ENCODE measurements around the gene MIPOL1. TPM values are rescaled to one million over a fixed set of nuclear protein-coding genes. Genes with fewer than 3 reads are reported as not detected.

Gene MIPOL1
- total and polyA plus RNA-seq, 2 of the 13 experiments (the other 11 are each of a cell fraction or from before 2014, with no cell fraction given): 8.6 to 34.2 TPM

DNA sequence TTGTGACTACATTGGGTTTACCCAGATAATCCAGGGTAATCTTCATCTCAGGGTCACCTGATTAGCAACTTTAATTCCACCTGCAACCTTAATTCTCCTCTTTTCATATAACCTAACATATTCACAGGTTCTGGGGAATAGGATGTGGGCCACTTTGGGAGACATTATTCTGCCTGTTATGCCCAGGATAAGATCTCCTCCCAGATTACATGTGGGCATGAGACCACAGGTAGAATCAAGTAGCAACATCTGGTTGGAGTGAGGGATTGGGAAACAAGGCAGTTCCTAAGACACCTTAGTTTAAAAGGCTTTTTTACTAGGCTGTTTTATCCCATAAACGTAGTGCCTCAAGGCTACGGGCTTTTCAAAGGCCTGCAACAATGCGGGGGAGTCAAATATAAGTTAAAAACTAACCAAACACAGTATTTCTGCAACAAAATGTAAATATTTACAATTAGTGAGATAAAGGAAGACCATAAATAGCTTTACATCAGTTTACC is 215.8 kb downstream of the MIPOL1 start (continued):
- TF ChIP-seq, protein P1, sequence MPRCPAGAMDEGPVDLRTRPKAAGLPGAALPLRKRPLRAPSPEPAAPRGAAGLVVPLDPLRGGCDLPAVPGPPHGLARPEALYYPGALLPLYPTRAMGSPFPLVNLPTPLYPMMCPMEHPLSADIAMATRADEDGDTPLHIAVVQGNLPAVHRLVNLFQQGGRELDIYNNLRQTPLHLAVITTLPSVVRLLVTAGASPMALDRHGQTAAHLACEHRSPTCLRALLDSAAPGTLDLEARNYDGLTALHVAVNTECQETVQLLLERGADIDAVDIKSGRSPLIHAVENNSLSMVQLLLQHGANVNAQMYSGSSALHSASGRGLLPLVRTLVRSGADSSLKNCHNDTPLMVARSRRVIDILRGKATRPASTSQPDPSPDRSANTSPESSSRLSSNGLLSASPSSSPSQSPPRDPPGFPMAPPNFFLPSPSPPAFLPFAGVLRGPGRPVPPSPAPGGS (CRISPR knock-in tag; IDR thresholded peaks at IDR 0.05): 0 out of 2 replicates have a peak, but pooled peaks have one; percentile 46
- TF ChIP-seq, protein P2, sequence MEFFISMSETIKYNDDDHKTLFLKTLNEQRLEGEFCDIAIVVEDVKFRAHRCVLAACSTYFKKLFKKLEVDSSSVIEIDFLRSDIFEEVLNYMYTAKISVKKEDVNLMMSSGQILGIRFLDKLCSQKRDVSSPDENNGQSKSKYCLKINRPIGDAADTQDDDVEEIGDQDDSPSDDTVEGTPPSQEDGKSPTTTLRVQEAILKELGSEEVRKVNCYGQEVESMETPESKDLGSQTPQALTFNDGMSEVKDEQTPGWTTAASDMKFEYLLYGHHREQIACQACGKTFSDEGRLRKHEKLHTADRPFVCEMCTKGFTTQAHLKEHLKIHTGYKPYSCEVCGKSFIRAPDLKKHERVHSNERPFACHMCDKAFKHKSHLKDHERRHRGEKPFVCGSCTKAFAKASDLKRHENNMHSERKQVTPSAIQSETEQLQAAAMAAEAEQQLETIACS (CRISPR knock-in tag; IDR thresholded peaks at IDR 0.05): no peak
- TF ChIP-seq ZNF616 (CRISPR knock-in tag; IDR thresholded peaks at IDR 0.05; ENCODE audit: low read depth) (no peak), TEAD2 (CRISPR knock-in tag; IDR thresholded peaks at IDR 0.05) (no peak), RXRB (CRISPR knock-in tag; IDR thresholded peaks at IDR 0.05; ENCODE audit: borderline replicate concordance) (peak; percentile 73), ZNF274 (CRISPR knock-in tag; IDR thresholded peaks at IDR 0.05) (no peak), ZNF549 (CRISPR knock-in tag; IDR thresholded peaks at IDR 0.05) (no peak), ZNF773 (CRISPR knock-in tag; IDR thresholded peaks at IDR 0.05; ENCODE audit: borderline replicate concordance) (no peak), ZNF720 (CRISPR knock-in tag; IDR thresholded peaks at IDR 0.05) (no peak)
- TF ChIP-seq, protein P3, sequence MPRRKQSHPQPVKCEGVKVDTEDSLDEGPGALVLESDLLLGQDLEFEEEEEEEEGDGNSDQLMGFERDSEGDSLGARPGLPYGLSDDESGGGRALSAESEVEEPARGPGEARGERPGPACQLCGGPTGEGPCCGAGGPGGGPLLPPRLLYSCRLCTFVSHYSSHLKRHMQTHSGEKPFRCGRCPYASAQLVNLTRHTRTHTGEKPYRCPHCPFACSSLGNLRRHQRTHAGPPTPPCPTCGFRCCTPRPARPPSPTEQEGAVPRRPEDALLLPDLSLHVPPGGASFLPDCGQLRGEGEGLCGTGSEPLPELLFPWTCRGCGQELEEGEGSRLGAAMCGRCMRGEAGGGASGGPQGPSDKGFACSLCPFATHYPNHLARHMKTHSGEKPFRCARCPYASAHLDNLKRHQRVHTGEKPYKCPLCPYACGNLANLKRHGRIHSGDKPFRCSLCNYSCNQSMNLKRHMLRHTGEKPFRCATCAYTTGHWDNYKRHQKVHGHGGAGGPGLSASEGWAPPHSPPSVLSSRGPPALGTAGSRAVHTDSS (CRISPR knock-in tag; conservative IDR thresholded peaks at IDR 0.05): no peak
- TF ChIP-seq, protein P4, sequence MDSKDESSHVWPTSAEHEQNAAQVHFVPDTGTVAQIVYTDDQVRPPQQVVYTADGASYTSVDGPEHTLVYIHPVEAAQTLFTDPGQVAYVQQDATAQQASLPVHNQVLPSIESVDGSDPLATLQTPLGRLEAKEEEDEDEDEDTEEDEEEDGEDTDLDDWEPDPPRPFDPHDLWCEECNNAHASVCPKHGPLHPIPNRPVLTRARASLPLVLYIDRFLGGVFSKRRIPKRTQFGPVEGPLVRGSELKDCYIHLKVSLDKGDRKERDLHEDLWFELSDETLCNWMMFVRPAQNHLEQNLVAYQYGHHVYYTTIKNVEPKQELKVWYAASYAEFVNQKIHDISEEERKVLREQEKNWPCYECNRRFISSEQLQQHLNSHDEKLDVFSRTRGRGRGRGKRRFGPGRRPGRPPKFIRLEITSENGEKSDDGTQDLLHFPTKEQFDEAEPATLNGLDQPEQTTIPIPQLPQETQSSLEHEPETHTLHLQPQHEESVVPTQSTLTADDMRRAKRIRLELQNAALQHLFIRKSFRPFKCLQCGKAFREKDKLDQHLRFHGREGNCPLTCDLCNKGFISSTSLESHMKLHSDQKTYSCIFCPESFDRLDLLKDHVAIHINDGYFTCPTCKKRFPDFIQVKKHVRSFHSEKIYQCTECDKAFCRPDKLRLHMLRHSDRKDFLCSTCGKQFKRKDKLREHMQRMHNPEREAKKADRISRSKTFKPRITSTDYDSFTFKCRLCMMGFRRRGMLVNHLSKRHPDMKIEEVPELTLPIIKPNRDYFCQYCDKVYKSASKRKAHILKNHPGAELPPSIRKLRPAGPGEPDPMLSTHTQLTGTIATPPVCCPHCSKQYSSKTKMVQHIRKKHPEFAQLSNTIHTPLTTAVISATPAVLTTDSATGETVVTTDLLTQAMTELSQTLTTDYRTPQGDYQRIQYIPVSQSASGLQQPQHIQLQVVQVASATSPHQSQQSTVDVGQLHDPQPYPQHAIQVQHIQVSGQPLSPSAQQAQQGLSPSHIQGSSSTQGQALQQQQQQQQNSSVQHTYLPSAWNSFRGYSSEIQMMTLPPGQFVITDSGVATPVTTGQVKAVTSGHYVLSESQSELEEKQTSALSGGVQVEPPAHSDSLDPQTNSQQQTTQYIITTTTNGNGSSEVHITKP (CRISPR knock-in tag; IDR thresholded peaks at IDR 0.05; ENCODE audit: low read depth): no peak; the same call in 1 of the 2 replicates
- TF ChIP-seq, protein P5, sequence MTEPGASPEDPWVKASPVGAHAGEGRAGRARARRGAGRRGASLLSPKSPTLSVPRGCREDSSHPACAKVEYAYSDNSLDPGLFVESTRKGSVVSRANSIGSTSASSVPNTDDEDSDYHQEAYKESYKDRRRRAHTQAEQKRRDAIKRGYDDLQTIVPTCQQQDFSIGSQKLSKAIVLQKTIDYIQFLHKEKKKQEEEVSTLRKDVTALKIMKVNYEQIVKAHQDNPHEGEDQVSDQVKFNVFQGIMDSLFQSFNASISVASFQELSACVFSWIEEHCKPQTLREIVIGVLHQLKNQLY (CRISPR knock-in tag; IDR thresholded peaks at IDR 0.05): no peak
- TF ChIP-seq, protein P6, sequence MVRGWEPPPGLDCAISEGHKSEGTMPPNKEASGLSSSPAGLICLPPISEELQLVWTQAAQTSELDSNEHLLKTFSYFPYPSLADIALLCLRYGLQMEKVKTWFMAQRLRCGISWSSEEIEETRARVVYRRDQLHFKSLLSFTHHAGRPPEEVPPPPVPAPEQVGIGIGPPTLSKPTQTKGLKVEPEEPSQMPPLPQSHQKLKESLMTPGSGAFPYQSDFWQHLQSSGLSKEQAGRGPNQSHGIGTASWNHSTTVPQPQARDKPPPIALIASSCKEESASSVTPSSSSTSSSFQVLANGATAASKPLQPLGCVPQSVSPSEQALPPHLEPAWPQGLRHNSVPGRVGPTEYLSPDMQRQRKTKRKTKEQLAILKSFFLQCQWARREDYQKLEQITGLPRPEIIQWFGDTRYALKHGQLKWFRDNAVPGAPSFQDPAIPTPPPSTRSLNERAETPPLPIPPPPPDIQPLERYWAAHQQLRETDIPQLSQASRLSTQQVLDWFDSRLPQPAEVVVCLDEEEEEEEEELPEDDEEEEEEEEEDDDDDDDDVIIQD (CRISPR knock-in tag; IDR thresholded peaks at IDR 0.05; ENCODE audit: low read depth): peak; percentile 99
- TF ChIP-seq, protein P7, sequence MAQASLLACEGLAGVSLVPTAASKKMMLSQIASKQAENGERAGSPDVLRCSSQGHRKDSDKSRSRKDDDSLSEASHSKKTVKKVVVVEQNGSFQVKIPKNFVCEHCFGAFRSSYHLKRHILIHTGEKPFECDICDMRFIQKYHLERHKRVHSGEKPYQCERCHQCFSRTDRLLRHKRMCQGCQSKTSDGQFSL (CRISPR knock-in tag; IDR thresholded peaks at IDR 0.05): no peak
